ENCODE data around the gene STAC2. TPM values are rescaled to one million over a fixed set of nuclear protein-coding genes. Genes with fewer than 3 reads are reported as not detected.
A peak's percentile ranks its signal among the peaks of the same experiment; 100 is the strongest.

The STAC2 gene
- total and polyA plus RNA-seq, 2 of the 13 experiments (the other 11 are each of a cell fraction or from before 2014, with no cell fraction given), result not detected

DNA sequence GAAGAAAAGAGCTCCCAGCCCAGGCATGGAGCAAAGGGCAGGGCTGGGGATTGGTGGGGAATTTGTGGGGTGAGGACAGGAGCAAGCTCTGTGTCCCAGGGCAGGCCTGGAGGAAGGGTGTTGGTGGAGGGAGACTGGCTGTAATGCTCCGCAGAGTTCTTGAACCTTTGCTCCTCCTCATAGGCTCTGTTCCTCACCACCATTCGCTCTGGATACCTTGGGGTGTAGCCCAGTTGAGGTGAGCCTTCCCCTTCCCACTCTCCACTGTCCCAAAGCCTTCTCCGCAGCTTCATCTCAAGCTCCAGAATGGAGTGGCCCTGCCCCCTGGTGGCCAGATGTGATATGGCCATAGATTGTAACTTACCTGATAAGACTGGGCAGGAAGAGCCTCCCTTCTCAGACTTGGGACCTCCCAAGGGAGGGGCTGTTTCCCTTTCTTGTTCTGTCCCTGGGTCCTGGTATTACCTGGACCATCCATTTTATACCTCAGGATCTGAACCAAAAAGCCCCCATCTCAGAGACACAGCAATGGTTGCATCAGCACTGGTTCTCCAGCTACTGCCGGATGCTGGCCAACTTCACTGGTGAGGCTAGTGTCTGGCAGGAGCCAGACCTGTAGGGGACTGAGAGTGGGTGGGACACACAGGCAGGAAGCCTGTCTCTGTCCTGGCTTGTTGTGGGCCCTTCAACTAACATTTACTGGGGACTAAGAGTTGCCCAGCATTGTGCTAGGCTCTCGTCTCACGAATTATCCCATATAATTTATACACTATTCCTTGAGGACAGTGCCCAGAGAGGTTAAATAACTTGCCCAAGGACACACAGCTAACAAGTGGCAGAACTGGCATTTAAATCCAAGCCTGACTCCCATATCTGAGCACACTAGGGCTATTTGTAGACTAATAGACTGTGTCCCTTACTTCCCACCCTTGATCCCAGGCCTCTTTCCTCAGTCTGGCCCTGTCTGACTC, 19.1 kb upstream of the STAC2 start (continued):
- TF ChIP-seq, protein P1, sequence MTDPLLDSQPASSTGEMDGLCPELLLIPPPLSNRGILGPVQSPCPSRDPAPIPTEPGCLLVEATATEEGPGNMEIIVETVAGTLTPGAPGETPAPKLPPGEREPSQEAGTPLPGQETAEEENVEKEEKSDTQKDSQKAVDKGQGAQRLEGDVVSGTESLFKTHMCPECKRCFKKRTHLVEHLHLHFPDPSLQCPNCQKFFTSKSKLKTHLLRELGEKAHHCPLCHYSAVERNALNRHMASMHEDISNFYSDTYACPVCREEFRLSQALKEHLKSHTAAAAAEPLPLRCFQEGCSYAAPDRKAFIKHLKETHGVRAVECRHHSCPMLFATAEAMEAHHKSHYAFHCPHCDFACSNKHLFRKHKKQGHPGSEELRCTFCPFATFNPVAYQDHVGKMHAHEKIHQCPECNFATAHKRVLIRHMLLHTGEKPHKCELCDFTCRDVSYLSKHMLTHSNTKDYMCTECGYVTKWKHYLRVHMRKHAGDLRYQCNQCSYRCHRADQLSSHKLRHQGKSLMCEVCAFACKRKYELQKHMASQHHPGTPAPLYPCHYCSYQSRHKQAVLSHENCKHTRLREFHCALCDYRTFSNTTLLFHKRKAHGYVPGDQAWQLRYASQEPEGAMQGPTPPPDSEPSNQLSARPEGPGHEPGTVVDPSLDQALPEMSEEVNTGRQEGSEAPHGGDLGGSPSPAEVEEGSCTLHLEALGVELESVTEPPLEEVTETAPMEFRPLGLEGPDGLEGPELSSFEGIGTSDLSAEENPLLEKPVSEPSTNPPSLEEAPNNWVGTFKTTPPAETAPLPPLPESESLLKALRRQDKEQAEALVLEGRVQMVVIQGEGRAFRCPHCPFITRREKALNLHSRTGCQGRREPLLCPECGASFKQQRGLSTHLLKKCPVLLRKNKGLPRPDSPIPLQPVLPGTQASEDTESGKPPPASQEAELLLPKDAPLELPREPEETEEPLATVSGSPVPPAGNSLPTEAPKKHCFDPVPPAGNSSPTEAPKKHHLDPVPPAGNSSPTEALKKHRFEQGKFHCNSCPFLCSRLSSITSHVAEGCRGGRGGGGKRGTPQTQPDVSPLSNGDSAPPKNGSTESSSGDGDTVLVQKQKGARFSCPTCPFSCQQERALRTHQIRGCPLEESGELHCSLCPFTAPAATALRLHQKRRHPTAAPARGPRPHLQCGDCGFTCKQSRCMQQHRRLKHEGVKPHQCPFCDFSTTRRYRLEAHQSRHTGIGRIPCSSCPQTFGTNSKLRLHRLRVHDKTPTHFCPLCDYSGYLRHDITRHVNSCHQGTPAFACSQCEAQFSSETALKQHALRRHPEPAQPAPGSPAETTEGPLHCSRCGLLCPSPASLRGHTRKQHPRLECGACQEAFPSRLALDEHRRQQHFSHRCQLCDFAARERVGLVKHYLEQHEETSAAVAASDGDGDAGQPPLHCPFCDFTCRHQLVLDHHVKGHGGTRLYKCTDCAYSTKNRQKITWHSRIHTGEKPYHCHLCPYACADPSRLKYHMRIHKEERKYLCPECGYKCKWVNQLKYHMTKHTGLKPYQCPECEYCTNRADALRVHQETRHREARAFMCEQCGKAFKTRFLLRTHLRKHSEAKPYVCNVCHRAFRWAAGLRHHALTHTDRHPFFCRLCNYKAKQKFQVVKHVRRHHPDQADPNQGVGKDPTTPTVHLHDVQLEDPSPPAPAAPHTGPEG (CRISPR knock-in tag; IDR thresholded peaks at IDR 0.05), result no peak
- TF ChIP-seq, protein P2, sequence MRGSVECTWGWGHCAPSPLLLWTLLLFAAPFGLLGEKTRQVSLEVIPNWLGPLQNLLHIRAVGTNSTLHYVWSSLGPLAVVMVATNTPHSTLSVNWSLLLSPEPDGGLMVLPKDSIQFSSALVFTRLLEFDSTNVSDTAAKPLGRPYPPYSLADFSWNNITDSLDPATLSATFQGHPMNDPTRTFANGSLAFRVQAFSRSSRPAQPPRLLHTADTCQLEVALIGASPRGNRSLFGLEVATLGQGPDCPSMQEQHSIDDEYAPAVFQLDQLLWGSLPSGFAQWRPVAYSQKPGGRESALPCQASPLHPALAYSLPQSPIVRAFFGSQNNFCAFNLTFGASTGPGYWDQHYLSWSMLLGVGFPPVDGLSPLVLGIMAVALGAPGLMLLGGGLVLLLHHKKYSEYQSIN (CRISPR knock-in tag; IDR thresholded peaks at IDR 0.05; ENCODE audit: borderline replicate concordance), result no peak
- TF ChIP-seq PRMT3 (CRISPR knock-in tag; IDR thresholded peaks at IDR 0.05; ENCODE audit: borderline replicate concordance, low read depth) (no peak), CEBPB (IDR thresholded peaks at IDR 0.05; ENCODE audit: borderline replicate concordance, low read depth, low read length) (no peak), SRF (IDR thresholded peaks at IDR 0.05; ENCODE audit: low read depth, low read length) (no peak), ZNF550 (CRISPR knock-in tag; IDR thresholded peaks at IDR 0.05; ENCODE audit: borderline replicate concordance) (no peak), SETDB1 (CRISPR knock-in tag; IDR thresholded peaks at IDR 0.05; ENCODE audit: borderline replicate concordance) (no peak), ZFP62 (CRISPR knock-in tag; IDR thresholded peaks at IDR 0.05) (no peak), ZSCAN22 (CRISPR knock-in tag; IDR thresholded peaks at IDR 0.05) (0 out of 2 replicates have a peak, but pooled peaks have one; percentile 28), SATB2 (CRISPR knock-in tag; IDR thresholded peaks at IDR 0.05) (no peak), RNF2 (conservative IDR thresholded peaks at IDR 0.05; ENCODE audit: low read depth) (no peak), HNRNPLL (IDR thresholded peaks at IDR 0.05; ENCODE audit: low read depth, low read length, poor library complexity, severe bottlenecking) (no peak), ZNF670 (CRISPR knock-in tag; IDR thresholded peaks at IDR 0.05; ENCODE audit: borderline replicate concordance) (no peak)
- TF ChIP-seq, protein P3, sequence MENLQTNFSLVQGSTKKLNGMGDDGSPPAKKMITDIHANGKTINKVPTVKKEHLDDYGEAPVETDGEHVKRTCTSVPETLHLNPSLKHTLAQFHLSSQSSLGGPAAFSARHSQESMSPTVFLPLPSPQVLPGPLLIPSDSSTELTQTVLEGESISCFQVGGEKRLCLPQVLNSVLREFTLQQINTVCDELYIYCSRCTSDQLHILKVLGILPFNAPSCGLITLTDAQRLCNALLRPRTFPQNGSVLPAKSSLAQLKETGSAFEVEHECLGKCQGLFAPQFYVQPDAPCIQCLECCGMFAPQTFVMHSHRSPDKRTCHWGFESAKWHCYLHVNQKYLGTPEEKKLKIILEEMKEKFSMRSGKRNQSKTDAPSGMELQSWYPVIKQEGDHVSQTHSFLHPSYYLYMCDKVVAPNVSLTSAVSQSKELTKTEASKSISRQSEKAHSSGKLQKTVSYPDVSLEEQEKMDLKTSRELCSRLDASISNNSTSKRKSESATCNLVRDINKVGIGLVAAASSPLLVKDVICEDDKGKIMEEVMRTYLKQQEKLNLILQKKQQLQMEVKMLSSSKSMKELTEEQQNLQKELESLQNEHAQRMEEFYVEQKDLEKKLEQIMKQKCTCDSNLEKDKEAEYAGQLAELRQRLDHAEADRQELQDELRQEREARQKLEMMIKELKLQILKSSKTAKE (CRISPR knock-in tag; IDR thresholded peaks at IDR 0.05; ENCODE audit: borderline replicate concordance), result no peak
- TF ChIP-seq, protein P4, sequence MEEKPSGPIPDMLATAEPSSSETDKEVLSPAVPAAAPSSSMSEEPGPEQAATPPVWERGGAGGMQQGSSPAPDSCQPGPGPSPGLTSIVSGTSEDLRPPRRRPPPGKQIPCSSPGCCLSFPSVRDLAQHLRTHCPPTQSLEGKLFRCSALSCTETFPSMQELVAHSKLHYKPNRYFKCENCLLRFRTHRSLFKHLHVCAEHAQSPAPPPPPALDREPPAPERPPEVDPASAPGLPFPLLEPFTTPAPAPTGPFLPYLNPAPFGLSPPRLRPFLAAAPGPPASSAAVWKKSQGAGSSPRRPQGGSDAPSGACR (CRISPR knock-in tag; IDR thresholded peaks at IDR 0.05), result 0 out of 2 replicates have a peak, but pooled peaks have one; percentile 28
- TF ChIP-seq, protein P5, sequence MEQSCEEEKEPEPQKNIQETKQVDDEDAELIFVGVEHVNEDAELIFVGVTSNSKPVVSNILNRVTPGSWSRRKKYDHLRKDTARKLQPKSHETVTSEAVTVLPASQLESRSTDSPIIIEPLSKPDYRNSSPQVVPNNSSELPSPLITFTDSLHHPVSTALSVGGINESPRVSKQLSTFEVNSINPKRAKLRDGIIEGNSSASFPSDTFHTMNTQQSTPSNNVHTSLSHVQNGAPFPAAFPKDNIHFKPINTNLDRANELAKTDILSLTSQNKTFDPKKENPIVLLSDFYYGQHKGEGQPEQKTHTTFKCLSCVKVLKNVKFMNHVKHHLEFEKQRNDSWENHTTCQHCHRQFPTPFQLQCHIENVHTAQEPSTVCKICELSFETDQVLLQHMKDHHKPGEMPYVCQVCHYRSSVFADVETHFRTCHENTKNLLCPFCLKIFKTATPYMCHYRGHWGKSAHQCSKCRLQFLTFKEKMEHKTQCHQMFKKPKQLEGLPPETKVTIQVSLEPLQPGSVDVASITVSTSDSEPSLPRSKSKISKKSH (CRISPR knock-in tag; IDR thresholded peaks at IDR 0.05; ENCODE audit: borderline replicate concordance), result 0 out of 2 replicates have a peak, but pooled peaks have one; percentile 30
